ENCODE results near the gene DDHD1.
"Not testable (repeated sequence)": the region's sequence is repeated elsewhere in the genome, so short reads cannot be mapped to it uniquely, and the experiment has no call there.

Gene DDHD1

GRCh38 chr14:53103636-53104340 is 49.3 kb downstream of the DDHD1 start:
- DNase-seq, result no peak

GRCh38 chr14:53093206-53093605 is 59.9 kb downstream of the DDHD1 start:
- DNase-seq, result no peak

- DNase-seq, result no peak
Measured at GRCh38 chr14:53090853-53091252, 62.3 kb downstream of the DDHD1 start.

GRCh38 chr14:53084954-53085353 is 68.2 kb downstream of the DDHD1 start:
- DNase-seq, result not testable (repeated sequence)

GRCh38 chr14:53064475-53064874 is 88.6 kb downstream of the DDHD1 start:
- no peak for DNase-seq

- no peak for DNase-seq
Measured at GRCh38 chr14:53062856-53063255, 90.3 kb downstream of the DDHD1 start.

GRCh38 chr14:53060046-53060445 is 93.1 kb downstream of the DDHD1 start:
- DNase-seq, result no peak

- peak; percentile 66 for DNase-seq
Measured at GRCh38 chr14:53055003-53055402, 98.1 kb downstream of the DDHD1 start.

- no peak for DNase-seq
Measured at GRCh38 chr14:53054457-53054856, 98.7 kb downstream of the DDHD1 start.

GRCh38 chr14:53048631-53049030 is 104.5 kb downstream of the DDHD1 start:
- no peak for DNase-seq

- DNase-seq, result no peak
Measured at GRCh38 chr14:53047307-53048069, 105.6 kb downstream of the DDHD1 start.

GRCh38 chr14:53044486-53044885 is 108.6 kb downstream of the DDHD1 start:
- DNase-seq, result no peak

- no peak for DNase-seq
Measured at GRCh38 chr14:53043027-53043581, 110.0 kb downstream of the DDHD1 start.

GRCh38 chr14:53042480-53042879 is 110.6 kb downstream of the DDHD1 start:
- DNase-seq, result no peak

GRCh38 chr14:53041067-53041466 is 112.1 kb downstream of the DDHD1 start:
- DNase-seq, result no peak

GRCh38 chr14:53038629-53039028 is 114.5 kb downstream of the DDHD1 start:
- DNase-seq, result no peak

GRCh38 chr14:53037016-53037415 is 116.1 kb downstream of the DDHD1 start:
- DNase-seq, result no peak

GRCh38 chr14:53035336-53036210 is 117.5 kb downstream of the DDHD1 start:
- DNase-seq, result no peak

- DNase-seq, result no peak
Measured at GRCh38 chr14:53034688-53035230, 118.4 kb downstream of the DDHD1 start.

- no peak for DNase-seq
Measured at GRCh38 chr14:53034036-53034435, 119.1 kb downstream of the DDHD1 start.

- DNase-seq, result no peak
Measured at GRCh38 chr14:53032838-53033390, 120.2 kb downstream of the DDHD1 start.

GRCh38 chr14:53032161-53032803 is 120.8 kb downstream of the DDHD1 start:
- DNase-seq, result no peak
